EL (cell line): ENCODE data around the gene ACSL5.

Experiments used
- DNase-seq: peaks from one replicate; pipeline ENCODE4 v3.0.0-alpha.2; 2016

The ACSL5 gene, protein sequence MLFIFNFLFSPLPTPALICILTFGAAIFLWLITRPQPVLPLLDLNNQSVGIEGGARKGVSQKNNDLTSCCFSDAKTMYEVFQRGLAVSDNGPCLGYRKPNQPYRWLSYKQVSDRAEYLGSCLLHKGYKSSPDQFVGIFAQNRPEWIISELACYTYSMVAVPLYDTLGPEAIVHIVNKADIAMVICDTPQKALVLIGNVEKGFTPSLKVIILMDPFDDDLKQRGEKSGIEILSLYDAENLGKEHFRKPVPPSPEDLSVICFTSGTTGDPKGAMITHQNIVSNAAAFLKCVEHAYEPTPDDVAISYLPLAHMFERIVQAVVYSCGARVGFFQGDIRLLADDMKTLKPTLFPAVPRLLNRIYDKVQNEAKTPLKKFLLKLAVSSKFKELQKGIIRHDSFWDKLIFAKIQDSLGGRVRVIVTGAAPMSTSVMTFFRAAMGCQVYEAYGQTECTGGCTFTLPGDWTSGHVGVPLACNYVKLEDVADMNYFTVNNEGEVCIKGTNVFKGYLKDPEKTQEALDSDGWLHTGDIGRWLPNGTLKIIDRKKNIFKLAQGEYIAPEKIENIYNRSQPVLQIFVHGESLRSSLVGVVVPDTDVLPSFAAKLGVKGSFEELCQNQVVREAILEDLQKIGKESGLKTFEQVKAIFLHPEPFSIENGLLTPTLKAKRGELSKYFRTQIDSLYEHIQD

DNA sequence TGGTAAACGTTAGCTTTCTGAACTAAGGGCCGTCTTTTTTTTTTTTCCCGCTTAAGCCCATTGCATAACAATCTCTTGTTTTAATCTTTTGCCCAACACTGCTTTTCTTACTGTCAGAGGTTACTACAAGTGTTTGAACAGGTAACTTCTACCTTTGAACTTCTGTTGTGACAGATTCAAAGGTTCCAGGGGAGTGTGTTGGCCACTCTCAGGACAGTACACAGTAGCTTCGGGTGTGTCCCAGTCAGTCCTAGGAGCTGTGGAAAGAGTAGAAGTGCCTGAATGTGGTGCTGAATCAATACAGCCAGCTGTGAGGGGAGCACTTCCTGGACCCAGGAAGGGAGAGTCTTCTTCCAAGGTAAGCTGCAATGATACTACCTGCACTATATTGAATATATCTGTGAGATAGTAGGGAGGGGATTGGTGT, at the start of gene ACSL5:
Gene ACSL5 (plus strand): TSS at position 205 of the 427 bp plus-strand sequence. CDS start 20,831 bp downstream, outside the sequence.
- DNase-seq = no peak

DNA sequence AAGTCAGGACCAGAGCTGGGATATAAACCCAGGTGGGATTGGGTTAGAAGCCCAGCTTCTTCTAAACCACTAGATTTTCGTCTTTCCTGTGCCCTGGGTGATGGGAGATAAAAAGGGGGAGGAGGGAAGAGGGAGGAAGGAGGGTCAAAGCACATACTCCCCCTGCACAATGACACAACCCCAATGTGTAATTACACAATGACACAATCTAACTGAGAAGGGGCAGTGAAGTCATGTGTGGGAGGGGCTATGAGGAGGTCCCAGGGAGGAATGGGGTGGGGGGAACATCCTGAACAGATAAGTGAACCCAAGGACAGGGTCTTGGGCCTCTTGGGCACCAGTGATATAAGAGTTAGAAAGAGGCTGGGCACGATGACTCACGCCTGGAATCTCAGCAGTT, 46.2 kb upstream of the ACSL5 start:
- DNase-seq = no peak

DNA sequence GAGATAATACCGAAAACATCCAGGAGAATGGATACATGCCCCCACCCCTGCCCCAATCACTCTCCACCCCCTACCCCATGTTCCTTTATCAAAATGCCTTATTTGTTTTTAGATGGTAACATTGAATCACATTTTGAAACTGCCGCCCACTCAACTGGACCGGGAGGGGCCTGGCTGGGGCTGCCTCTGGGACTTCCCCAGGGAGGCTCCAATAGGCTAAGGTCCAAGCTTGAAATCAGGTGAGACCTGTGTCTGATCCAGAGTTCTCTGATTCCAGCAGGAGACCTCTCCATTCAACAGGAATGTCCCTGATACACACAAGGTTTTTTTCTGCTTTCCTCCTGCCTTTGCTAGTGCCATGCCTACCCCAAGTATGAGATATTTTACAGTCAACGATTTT, 43.8 kb upstream of the ACSL5 start:
- DNase-seq = no peak

DNA sequence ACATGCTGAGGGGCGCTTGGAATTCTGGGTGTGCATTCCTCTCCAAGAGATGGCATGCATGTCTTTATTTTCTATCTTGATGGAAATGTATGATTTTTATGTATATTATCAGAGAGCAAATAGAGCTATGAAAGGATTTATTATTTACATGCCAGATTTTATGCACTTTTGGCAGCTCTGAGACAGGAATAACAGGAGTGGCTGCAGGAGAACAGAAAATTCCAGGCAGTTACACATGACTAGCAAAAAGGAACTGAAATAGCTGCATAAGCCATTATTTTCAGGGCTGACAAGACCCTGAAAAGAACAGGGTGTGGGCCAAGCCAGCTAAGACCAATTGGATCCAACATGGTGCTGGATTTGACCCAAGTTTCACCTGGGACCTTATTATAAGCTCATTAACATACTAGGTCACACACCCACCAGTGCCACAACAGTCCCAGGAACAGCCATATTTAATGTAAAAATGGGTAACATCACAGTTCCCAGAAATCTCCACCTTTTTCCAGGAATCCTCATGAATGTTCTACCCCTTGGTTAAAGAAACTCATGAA, 43.2 kb upstream of the ACSL5 start:
- DNase-seq = no peak

DNA sequence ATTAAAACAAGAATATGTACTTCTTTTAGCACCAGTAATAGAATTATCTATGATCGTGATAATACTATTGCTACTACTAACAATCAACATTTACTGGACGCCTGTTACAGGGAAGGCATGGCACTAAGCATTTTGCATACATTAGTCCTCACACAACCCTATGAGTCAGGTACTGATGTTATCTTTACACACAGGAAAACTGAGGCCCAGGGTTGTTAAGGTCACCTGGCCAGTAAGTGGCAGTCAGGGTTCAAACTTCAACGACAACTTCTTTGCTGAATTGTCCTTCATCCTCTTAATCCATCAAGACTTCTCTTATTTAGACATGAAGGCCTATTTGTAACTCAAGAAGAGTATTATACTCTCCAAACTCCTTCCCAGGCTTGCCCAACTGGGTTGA, 41.9 kb upstream of the ACSL5 start:
- no peak for DNase-seq

DNA sequence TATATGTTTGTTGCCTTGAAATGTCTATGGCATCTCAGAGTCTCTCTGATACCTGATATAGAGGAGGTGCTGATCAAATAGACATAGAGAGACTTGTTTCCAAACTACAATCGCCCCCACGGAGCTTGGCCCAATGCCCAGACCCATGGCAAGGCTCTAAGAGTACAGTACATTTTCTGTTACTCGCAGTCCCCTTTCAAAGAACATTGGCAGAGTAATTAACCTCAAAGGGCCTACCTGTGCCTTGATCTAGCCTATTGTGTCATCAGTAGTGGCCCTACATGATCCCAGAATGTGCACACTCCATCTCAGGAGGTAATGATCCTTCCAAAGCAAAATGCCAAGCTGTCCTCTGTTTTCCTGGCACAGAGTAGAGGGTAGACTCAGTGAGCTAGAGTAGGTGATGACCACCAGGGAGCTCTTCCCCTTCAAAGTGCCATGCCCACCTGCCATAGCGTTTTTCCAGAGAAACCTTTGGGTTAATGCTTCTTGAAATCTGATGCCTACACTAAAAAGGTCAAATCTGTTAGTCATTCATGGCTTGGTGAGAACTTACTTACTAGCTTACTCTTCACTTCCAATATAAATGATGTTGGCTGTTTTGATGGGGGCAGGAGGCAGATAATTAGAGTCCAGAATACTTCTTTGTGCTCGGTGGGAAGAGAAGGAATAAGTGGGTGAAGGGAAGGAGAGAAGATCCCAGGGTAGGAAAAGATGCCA, 41.2 kb upstream of the ACSL5 start:
- no peak for DNase-seq

DNA sequence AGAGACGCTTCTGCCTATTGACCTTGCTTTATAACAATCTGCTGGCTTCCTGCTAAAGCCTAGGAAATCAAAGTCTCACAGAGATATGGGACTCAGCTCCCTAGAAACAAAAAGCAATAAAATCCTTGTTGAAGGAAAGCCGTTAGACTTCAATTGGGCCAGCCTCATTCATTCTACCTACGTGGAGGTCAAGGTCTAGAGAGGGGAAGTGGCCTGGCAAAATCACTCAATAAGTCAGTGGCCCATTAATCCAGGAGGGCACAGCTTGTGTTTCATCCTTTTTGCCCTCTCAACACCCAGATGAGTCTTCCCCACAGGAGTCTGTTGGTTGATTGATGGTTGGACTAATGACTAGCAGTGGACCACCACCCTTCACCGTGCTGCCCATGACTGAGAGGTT, 40.5 kb upstream of the ACSL5 start:
- DNase-seq = no peak

DNA sequence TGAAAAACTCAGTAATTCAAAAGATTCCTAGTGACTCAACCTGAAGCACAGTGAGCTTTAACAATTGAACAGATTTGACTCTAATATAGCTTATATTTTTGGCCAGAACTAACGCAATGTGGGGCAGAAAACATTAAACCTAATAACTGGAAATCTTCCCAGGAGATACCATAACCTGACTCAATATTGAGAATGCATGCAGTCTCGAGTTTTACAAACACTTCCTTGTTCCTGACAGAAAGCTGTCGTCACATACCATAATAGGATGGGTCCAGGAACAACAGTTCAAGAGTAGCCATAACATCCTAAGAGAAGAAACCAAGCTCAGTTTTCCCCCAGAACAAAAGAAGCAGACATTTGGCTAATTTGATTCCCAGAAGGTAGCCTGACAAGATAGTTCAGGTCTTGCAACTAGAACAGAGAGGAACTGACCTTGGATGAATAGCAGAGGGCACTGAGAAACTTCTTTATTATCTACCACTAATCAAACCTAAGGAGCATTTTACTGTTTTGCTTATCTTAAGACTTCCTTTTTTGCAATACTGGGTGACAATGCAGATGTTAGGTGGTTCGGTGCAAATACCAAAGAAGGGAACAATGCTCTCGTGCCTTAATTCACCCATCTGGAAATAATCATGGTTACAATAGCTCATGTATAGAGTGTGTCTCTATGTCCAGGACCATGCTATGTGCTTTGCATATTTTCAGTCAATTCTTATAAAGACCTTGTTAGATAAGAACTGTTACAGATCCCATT, 38.6 kb upstream of the ACSL5 start:
- no peak for DNase-seq

DNA sequence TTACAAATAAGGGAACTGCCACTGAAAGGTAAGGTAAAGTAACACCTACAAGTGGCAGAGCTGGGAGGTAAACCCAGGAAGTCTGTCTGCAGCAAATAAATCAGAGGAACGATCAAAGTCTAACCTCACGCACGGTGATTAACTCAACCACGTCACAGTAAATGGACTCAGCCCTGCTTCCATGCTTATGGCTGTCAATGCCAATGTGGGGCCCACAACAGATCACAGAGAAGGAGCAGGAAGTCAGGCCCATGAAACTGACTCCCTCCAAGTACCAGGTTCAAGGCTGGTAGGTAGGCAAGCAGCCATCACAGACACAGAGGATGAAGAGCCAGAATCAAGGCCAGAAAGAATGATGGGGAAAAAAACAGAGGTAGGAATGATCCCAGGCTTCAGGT, 38.0 kb upstream of the ACSL5 start:
- DNase-seq = no peak

DNA sequence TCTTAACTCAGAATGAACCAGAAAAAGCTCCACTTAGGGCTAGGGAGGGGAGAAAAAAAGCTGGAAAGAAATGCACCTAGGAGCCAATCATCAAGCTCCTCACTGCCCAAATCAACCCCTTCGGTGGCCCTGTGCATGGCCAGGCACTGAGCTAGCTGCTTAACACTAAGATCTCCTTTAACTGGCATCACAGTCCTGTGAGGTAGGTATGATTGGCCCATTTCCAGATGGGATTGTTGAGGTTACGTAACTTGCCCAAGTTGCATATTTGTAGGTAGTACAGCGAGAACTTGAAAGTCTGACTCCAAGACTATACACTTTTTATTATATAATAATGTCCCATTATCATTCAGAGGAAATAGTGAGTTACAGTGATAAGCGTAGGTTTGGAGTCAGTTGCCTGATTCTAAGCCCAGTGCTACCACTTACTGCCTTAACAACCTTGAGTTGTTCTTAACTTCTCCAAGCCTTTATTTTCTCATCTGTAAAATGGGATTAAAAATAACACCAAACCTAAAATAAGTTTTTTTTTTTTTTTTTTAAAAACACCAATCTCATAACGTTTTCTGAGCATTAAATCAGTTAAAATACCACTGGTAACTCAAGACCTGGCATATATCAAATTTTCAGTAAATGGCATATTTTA, 37.2 kb upstream of the ACSL5 start:
- no peak for DNase-seq

DNA sequence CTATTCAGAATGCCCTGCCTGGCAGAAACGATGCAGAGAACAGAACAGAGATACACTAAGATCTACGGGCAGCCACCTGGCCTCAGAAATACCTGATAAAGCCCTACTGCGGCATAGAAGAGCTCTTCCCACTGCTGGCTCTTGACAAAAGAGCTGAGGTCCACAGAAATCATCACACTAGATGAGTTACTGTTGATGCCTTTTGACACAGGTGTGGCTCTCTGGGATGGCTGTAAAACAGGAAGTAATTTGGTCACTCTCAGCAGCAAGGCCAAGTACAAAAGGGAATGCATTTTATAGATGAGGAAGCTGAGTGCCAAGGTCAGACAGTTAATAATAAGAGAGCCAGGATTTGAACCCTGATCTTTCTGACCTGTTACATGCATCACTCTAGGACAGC, 35.0 kb upstream of the ACSL5 start:
- no peak for DNase-seq

DNA sequence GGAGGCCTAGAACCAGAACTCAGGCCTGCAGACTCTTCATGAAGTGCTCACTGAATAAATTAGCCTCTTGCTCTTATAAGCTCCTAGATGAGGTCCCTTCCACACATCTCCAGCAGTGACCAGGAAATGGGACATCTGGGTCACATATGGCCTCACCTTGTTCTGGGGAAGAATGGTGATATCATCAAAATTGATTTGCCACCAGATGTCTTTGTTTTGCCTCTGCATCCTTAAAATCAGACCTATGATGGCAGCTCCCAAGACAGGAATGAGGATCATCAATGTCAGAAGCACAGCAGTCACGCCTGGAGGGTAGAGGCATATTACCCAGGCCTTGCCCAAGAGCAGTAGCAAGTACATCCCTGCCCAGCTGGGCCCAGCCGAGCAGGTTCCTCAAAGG, 33.3 kb upstream of the ACSL5 start:
- DNase-seq = no peak

DNA sequence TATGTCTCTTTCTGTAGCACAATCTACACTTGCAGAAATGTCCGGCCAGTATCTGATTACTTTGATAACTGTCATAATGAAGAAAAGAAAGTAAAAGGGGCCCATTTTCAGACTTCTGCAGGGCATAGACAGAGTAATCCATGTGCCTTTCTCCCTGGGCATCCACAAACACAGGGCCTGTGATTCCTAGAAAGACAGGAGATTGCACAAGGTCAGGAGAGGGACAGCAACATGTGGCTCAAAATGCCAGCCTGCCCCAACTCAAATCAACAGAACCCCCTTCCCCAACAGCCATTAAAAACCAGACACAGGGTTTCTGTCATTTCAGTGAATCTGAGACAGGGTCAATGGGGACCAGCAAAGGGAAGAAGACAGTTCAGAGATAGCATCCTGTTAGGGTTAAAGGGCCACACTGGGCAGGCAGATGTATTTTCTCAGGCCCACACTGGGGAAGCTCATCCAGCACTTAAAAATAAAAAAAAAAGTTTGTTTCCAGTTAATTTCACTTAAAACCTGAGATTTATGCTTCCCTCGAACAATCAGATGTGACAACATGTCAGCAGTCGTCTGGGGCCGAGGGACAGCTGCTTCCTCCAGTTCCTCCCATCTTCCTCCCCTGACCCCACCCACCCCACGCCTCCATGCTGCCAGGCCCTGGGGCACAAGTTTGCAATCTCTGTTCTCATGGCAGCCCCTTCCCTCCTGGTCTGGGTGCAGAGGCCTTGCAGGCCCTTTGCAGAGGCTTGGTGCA, 30.7 kb upstream of the ACSL5 start:
- no peak for DNase-seq

DNA sequence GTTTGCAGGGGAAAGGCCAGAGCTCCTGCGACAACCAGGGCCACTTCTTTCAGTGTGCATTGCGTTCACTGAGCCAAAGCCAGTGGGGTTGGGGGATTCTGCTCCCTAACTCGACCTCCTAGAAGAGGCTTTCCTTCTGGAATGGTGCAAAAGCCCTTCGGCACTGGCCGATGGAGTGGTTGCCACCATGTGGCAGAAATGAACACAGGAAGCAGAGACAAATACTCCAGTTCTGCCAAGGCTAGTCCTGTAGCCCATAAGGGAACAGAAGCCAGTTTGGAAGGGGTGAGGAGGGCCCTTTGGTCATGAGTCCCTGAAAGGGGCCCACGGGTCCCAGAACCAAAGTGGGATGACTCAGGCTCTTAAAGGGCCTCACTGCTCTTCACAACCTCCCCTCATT, 29.7 kb upstream of the ACSL5 start:
- no peak for DNase-seq

DNA sequence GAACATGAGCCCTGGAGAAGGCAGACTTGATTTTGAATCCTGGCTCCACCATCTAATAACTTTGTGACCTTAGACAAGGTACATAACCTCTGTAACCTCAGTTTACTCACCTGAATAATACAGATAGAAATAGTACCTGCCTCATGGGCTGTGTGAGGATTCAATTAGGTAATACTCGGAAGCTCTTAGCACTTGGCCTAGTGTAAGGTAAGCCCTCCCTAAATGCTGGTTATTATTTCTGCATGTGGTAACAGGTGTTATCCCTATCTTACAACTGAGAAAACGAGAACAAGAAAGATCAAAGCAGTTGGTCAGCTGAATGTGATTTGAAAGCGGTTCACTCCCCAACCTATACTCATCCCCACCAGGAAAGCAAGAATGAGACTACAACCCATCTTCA, 28.7 kb upstream of the ACSL5 start:
- DNase-seq = no peak

DNA sequence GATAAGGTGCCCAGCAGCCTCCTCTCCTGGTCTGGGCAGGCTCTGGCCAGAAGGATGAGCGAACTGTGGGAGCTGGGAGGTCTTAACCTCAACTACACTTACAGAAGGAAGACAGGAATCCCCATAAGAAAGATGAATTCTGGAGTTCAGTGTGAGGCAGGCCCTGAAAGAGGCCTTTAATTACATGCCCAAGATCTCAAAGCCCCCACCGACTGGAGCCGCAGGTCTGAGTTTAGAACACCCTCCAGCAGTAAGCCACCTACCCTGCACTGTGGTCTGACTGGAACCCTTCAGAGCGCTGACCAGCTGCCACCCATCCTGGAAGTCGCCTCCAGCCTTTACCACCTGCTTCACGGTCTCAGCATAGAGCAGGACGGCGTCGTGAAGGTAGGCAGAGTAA, 28.2 kb upstream of the ACSL5 start:
- DNase-seq = no peak

DNA sequence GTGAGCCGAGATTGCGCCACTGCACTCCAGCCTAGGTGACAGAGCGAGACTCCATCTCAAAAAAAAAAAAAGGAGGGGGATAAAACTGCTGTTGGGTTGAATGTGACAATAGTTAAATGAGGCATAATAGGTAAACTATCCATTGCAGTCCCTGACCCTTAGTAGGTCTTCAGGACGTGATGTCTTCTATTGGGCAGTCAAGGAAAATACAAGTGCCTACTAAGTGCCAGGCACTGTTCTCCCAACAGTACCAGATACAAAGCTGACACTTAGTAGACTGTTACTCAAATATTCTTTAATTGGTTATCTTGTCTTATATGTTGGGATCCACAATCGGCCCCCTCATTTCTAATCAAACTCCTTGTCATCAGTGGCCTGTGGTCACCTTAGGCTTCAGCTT, 27.1 kb upstream of the ACSL5 start:
- no peak for DNase-seq

DNA sequence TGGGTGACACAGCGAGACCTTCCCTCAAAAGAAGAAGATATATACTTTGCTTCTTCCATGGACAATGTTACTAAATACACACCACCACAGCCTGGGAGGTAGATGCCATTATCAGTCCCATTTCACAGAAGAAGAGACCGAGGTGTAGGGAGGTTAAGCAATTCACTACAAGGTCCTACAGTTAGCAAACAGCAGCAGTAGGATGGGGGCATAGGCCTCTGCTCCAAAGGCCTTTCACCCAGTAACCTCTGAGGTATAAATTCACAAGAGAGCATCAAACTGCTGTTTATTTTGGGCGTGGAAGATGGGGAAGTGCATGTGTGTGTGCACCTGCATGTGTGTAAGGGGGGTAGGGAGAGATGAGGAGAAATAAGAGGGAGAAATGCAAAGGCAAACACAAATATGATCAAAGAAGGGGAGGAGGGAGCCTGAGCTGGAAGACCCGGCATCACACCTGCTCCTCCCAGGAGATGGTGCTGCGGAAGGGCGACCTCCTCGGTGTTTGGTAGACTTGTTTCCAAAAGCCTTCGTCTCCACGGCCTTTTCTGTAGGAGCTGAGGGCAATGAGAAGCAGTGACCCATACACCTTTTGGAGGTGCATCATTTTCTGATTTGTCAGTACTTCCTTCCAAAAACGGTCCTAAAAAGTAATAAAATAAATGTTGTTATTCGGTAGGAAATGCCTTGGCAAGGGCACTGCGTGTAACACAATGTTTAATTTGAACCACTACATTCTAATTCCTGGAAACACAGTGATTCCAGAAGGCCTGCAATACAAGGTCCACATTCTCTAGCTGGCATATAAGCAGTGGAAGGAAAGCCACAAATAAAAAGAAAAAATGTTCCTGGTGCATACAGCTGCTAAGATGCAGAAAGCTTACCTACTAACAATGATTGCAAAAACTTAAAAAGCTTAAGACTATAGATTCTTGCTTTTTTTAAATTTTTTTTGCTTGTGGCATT, 25.9 kb upstream of the ACSL5 start:
- DNase-seq = no peak

DNA sequence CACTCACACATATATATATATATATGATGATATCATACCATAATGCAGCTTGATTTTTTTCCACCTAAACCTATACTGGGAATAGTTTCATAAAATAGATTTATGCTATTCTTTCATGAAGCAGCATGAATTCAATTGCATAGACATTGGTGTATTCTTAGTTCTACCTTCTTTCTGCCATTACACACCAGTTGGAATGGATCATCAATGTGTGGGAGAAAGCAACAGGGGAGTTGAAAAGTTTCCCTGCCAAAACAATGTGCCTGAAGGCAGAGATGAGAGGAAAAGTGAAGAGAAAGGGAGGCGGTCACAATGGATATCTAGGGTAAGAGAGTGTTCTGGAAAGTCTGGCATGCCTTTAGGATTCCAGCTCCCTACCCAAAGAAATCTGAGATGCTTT, 25.2 kb upstream of the ACSL5 start:
- no peak for DNase-seq

DNA sequence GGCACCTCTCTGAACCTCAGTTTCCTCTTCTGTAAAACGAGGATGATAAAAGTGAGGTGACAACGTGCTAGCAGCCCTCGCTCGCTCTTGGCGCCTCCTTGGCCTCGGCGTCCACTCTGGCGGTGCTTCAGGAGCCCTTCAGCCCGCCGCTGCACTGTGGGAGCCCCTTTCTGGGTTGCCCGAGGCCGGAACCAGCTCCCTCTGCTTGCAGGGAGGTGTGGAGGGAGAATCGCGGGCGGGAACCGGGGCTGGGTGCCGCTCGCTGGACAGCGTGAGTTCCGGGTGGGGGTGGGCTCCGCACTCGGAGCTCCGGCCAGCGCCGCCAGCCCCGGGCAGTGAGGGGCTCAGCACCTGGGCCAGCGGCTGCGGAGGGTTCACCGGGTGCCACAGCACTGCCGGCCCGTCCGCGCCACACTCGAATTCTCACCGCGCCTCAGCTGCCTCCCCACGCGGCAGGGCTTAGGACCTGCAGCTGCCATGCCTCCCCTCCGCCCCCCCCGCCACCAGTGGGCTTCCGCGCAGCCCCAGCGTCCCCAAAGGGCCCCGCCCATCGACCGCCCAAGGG, 24.3 kb upstream of the ACSL5 start:
- no peak for DNase-seq
